NCI-H510A (cell line): ENCODE data around the gene DUSP22.

ENCODE experiments used
- DNase-seq: peaks from one replicate; lab custom pipeline; 2025; lab: John Stamatoyannopoulos, UW

DUSP22 gene

GRCh38 chr6:296151-297122, 4.2 kb downstream of the DUSP22 start:
- no peak for DNase-seq

- no peak for DNase-seq
Measured at GRCh38 chr6:297571-298232, 5.4 kb downstream of the DUSP22 start.

- no peak for DNase-seq
Measured at GRCh38 chr6:298233-299103, 6.2 kb downstream of the DUSP22 start.

GRCh38 chr6:299104-299980, 7.1 kb downstream of the DUSP22 start:
- no peak for DNase-seq

GRCh38 chr6:300026-300425, 7.7 kb downstream of the DUSP22 start:
- no peak for DNase-seq

- no peak for DNase-seq
Measured at GRCh38 chr6:300494-301198, 8.4 kb downstream of the DUSP22 start.

- DNase-seq = no peak
Measured at GRCh38 chr6:301526-301925, 9.2 kb downstream of the DUSP22 start.

GRCh38 chr6:301929-302705, 9.8 kb downstream of the DUSP22 start:
- DNase-seq = no peak

- DNase-seq = no peak
Measured at GRCh38 chr6:302760-303159, 10.5 kb downstream of the DUSP22 start.

GRCh38 chr6:303263-303662, 11.0 kb downstream of the DUSP22 start:
- no peak for DNase-seq

GRCh38 chr6:303948-304558, 11.8 kb downstream of the DUSP22 start:
- DNase-seq = no peak

GRCh38 chr6:304833-305370, 12.6 kb downstream of the DUSP22 start:
- no peak for DNase-seq

GRCh38 chr6:305371-306206, 13.3 kb downstream of the DUSP22 start:
- DNase-seq = no peak

GRCh38 chr6:306641-307061, 14.4 kb downstream of the DUSP22 start:
- DNase-seq = no peak

GRCh38 chr6:307065-307814, 15.0 kb downstream of the DUSP22 start:
- no peak for DNase-seq

- no peak for DNase-seq
Measured at GRCh38 chr6:307874-308273, 15.6 kb downstream of the DUSP22 start.

- DNase-seq = no peak
Measured at GRCh38 chr6:308307-308706, 16.0 kb downstream of the DUSP22 start.
